G401.6 (cell line): ENCODE measurements around the gene LRRIQ4.

Experiments used
- FAIRE-seq: peaks from 2 replicates; lab custom pipeline; 2012; peaks lifted over from hg19 to GRCh38; lab: Jason Lieb, UNC

LRRIQ4 gene

DNA sequence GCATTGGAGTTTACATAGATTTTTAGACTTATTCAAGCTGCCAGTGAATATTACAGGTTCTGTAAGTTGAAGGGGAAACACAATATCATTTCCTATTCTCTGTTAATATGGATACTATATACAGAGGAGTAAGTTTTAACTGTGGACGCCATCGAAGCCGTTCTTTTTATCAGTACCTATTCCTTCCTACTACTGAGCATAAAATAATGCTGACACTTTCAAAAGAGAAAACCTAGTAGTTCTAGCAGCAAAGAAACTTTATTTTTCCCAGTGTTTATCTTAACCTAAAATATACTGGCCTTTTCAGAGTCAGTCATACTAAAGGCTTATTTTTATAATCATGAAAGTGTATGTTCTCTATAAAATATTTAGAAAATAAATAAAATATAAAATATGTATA is 42.8 kb downstream of the LRRIQ4 start:
- no peak for FAIRE-seq

- no peak for FAIRE-seq
Observed at GRCh38 chr3:169857811-169858210, 45.1 kb downstream of the LRRIQ4 start.

DNA sequence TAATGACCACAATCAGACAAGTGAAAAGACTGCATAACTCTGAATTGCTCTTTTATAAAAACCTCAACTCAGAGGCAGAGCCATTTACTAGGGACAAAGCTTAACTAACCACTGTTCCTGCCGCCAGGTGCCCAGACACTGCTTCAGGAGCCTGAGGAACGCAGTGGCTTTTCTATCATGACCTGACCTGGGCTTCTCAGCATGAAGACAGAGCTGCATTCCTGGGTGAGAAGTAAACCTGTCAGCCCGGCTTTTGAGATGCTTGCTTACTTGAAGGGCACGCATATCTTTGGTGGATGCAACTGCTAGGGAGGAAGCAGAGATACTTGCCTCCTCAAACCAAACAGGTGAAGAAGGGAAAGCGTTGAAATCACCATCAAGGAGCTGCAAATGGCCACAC is 49.2 kb downstream of the LRRIQ4 start:
- FAIRE-seq: no peak

- FAIRE-seq: peak; percentile 80
Observed at GRCh38 chr3:169863458-169863899, 50.8 kb downstream of the LRRIQ4 start.

- no peak for FAIRE-seq
Observed at GRCh38 chr3:169864270-169864669, 51.6 kb downstream of the LRRIQ4 start.

GRCh38 chr3:169865176-169865767 is 52.6 kb downstream of the LRRIQ4 start:
- no peak for FAIRE-seq

DNA sequence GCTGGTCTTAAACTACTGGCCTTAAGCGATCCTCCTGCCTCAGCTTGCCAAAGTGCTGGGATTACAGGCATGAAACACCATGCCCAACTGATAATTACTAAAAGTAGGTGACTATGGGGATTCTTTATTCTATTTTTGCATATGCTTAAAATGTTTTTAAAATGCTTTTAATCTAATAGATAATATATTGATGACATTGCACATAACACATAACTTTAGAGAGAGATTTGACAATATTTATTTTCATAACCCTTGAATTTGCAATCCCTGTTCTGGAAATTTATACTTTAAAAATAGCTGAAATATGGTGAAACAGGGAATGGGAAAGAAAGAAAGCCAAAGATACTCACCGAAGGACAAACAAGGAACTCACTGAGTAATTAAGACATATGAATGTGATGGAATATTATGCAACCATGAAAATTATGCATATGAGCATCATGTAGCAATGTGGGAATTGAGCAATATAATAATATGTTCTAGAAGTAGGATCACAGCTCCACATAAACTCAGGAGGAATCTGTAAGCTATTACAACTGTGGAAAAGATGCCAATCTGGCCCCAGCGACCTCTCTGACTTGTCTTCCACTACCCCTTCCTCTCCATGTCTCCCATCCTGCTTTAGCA is 55.0 kb downstream of the LRRIQ4 start:
- no peak for FAIRE-seq

GRCh38 chr3:169868369-169868768 is 55.7 kb downstream of the LRRIQ4 start:
- FAIRE-seq: no peak

- FAIRE-seq: no peak
Observed at GRCh38 chr3:169869484-169870220, 57.0 kb downstream of the LRRIQ4 start, which contains the start of gene LRRC31. Gene LRRC31 (minus strand): TSS chr3:169869935. CDS start chr3:169869807, 128 bp downstream.

GRCh38 chr3:169871129-169871886 is 58.6 kb downstream of the LRRIQ4 start:
- FAIRE-seq: no peak

- FAIRE-seq: no peak
Observed at GRCh38 chr3:169879013-169879557, 66.4 kb downstream of the LRRIQ4 start.

DNA sequence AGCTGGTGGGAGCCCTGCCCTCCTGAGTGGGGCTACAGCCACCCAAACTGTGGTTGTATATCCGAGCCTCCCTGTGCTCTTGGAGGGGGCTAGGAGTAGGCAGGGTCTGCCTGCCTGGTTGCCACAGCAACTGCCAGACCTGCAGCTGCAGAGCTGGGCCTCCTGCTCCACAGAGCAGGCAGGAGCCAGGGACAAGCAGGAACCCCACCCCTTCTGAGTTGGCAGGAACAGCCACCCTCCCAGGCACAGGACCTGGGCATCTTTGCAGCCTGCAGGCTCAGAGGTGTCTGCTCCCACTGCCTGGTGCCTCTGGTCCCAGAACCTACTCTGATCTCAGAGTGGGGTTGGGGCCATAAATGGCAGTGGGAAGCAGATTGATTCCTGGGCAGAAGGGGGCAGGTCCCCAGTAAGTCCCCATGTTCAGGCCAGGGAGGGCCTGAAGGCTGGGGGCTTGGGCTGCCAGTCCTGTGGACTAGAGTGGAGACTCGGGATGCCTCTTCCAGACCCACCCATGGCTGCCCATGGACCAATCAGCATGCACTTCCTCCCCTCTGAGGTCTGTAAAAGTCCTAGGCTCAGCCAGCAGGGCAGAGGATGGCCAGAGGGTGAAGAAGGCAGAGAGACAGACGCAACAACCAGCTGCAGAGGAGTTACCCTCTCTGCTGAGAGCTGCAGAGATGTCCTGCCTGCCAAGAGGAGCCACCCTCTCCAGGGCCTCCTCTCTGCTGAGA is 67.3 kb downstream of the LRRIQ4 start:
- no peak for FAIRE-seq

DNA sequence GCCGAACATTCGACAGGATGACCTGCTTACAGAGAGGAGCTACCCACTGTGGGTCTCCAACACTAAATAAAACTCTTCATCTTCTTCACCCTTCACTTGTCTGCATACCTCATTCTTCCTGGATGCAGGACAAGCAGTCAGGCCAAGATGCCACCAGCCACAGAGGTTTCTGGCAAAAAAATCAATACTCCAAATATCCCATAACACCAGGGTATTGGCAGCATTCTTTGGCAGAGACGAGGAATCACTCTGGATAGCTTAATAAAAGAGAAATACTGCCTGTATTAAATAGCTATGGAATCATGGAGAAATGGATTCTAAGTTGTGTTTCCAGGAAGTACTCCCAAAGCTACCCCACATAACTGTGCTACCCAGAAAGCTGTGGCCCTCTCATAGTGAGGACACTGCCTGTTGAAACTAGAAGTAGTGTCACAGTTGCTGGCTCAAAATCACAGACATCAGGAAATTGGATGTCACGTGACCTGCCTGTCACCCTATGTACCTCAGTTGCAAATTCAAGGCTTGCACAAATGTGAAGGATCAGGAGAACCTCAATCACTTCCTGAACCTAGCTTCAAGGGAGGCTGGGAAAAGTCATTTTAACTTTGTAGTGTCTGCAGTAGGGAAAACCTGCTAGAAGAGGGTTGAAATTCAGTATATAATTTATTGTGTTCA is 68.0 kb downstream of the LRRIQ4 start:
- no peak for FAIRE-seq

DNA sequence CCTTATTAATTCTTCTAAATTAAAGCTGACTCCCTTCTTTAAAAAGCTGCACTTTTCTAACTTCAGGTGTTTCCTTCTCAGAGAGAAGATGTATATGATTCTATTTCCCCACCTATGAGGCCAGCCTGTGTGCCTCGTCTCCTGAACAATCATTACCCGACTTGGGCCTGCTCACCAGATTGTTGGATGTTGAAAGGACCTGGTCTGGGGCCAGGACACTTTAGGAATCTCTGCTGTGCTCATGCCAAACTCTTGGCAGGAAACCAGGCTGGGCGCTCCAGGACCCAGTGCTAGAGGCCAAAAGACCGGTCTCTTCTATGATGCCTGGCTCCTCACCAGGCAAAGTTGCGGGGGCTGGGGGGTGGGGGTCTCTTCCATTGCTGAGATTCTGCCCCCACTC is 74.0 kb downstream of the LRRIQ4 start:
- no peak for FAIRE-seq
